IPS DF 4.7 (cell line): ENCODE results near the gene CAGE1.
A peak's percentile ranks its signal among the peaks of the same experiment; 100 is the strongest.
"Not testable (repeated sequence)": the region's sequence is repeated elsewhere in the genome, so short reads cannot be mapped to it uniquely, and the experiment has no call there.

Experiments used
- DNase-seq: peaks from one replicate; pipeline ENCODE4 v3.0.0-alpha.2; 2013; ENCODE audit warnings: low spot score; ENCODE audit errors: extremely low read depth

Gene CAGE1

GRCh38 chr6:7339007-7339732 is 50.4 kb downstream of the CAGE1 start:
- DNase-seq, result peak; percentile 68

GRCh38 chr6:7338031-7338430 is 51.5 kb downstream of the CAGE1 start:
- DNase-seq, result no peak

GRCh38 chr6:7335519-7335918 is 54.0 kb downstream of the CAGE1 start:
- DNase-seq, result no peak

- DNase-seq, result no peak
Observed at GRCh38 chr6:7334685-7335084, 54.9 kb downstream of the CAGE1 start.

- no peak for DNase-seq
Observed at GRCh38 chr6:7332090-7332745, 57.3 kb downstream of the CAGE1 start.

GRCh38 chr6:7331452-7331851 is 58.1 kb downstream of the CAGE1 start:
- no peak for DNase-seq

- no peak for DNase-seq
Observed at GRCh38 chr6:7328243-7328642, 61.3 kb downstream of the CAGE1 start.

- no peak for DNase-seq
Observed at GRCh38 chr6:7325750-7326149, 63.8 kb downstream of the CAGE1 start.

GRCh38 chr6:7324520-7324919 is 65.0 kb downstream of the CAGE1 start:
- no peak for DNase-seq

GRCh38 chr6:7323074-7323473 is 66.5 kb downstream of the CAGE1 start:
- no peak for DNase-seq

GRCh38 chr6:7321866-7322265 is 67.7 kb downstream of the CAGE1 start:
- DNase-seq, result not testable (repeated sequence)

GRCh38 chr6:7319406-7319805 is 70.1 kb downstream of the CAGE1 start:
- DNase-seq, result not testable (repeated sequence)

GRCh38 chr6:7317538-7317937 is 72.0 kb downstream of the CAGE1 start:
- no peak for DNase-seq

GRCh38 chr6:7316658-7317533 is 72.6 kb downstream of the CAGE1 start:
- DNase-seq, result no peak

GRCh38 chr6:7315948-7316365 is 73.6 kb downstream of the CAGE1 start:
- no peak for DNase-seq

- DNase-seq, result not testable (repeated sequence)
Observed at GRCh38 chr6:7315087-7315947, 74.2 kb downstream of the CAGE1 start.

GRCh38 chr6:7314414-7314813 is 75.1 kb downstream of the CAGE1 start:
- DNase-seq, result no peak

- no peak for DNase-seq
Observed at GRCh38 chr6:7313505-7314165, 75.9 kb downstream of the CAGE1 start.

GRCh38 chr6:7312616-7313504 is 76.7 kb downstream of the CAGE1 start, which contains the start of gene SSR1:
TSS of gene SSR1 (minus strand) at chr6:7313199. CDS start at chr6:7313120, 79 bp downstream.
- DNase-seq, result peak; percentile 60
